Natural killer cell (primary cell): ENCODE data around the gene MCM7. TPM values are rescaled to one million over a fixed set of nuclear protein-coding genes. Genes with fewer than 3 reads are reported as not detected.
"Not testable (repeated sequence)": the region's sequence is repeated elsewhere in the genome, so short reads cannot be mapped to it uniquely, and the experiment has no call there.

Experiments used
- ATAC-seq, 3 donors: fragments of 150-1000 bp in 2 of 3; fragments of 200-7000 bp in 1 of 3; cut with Tn5 transposase; 1 replicate in 1 of 3; 2 replicates in 2 of 3; pipeline ENCODE4 v1.10.0; 2021; ENCODE audit warnings: mild to moderate bottlenecking in 2 of 3, moderate library complexity in 2 of 3
- DNase-seq, 2 donors: peaks; one replicate each; pipeline versions ENCODE4 v3.0.0 to v3.0.0-alpha.2; 2013 to 2021; ENCODE audit warnings: mixed read lengths in 1 of 2
- H3K27ac ChIP-seq: one replicate; pipeline ENCODE4 v1.5.1; 2013; ENCODE audit warnings: mild to moderate bottlenecking, low read length
- H3K27me3 ChIP-seq: one replicate; pipeline ENCODE4 v1.6.1; 2013; ENCODE audit warnings: low read length; ENCODE audit not compliant: control insufficient read depth, insufficient read depth
- H3K36me3 ChIP-seq: one replicate; pipeline ENCODE4 v1.6.1; 2013; ENCODE audit warnings: low read length; ENCODE audit not compliant: control insufficient read depth, insufficient read depth
- H3K4me1 ChIP-seq: one replicate; pipeline ENCODE4 v1.6.1; 2013; ENCODE audit warnings: low read length; ENCODE audit not compliant: control insufficient read depth, insufficient read depth
- H3K4me3 ChIP-seq: one replicate; pipeline ENCODE4 v1.5.1; 2013; ENCODE audit warnings: low read length
- H3K9me3 ChIP-seq: one replicate; pipeline ENCODE4 v1.6.1; 2013; ENCODE audit warnings: low read length; ENCODE audit not compliant: control insufficient read depth, insufficient read depth
- H3K27ac Mint-ChIP-seq, 2 donors: one replicate each; pipeline ENCODE4 v1.8.0; 2022; ENCODE audit warnings: mild to moderate bottlenecking in 2 of 2, mixed read lengths in 2 of 2, moderate library complexity in 1 of 2
- H3K27me3 Mint-ChIP-seq, 2 donors: one replicate each; pipeline ENCODE4 v1.8.0; 2022; ENCODE audit warnings: low read depth in 2 of 2, mixed read lengths in 2 of 2
- H3K36me3 Mint-ChIP-seq: one replicate; pipeline ENCODE4 v1.8.0; 2022; ENCODE audit warnings: mixed read lengths
- H3K4me1 Mint-ChIP-seq, 2 donors: one replicate each; pipeline ENCODE4 v1.8.0; 2022; ENCODE audit warnings: mixed read lengths in 2 of 2
- H3K4me3 Mint-ChIP-seq: one replicate; pipeline ENCODE4 v1.8.0; 2022; ENCODE audit warnings: mild to moderate bottlenecking, moderate library complexity, mixed read lengths
- H3K9me3 Mint-ChIP-seq, 2 donors: one replicate each; pipeline ENCODE4 v1.8.0; 2022; ENCODE audit warnings: mixed read lengths in 2 of 2
- CTCF ChIP-seq: fragments of 200-600 bp; IDR thresholded peaks from one replicate; pipeline ENCODE4 v1.8.0; 2022; ENCODE audit warnings: antibody characterized with exemption
- WGBS: methylation state at CpG from one replicate; pipeline ENCODE4 v1.1.7; 2013; ENCODE audit warnings: missing lambda C conversion rate; ENCODE audit not compliant: insufficient coverage; 5-methylcytosine and 5-hydroxymethylcytosine counted together
- intact Hi-C: fragments of 100-400 bp; cut with micrococcal nuclease; formaldehyde crosslinking; loops from one replicate; pipeline ENCODE4 v1.14.2; 2022
- total RNA-seq, 4 donors: library from RNA; stranded (reverse); fragments of 120-200 nt in 1 of 4; gene quantifications; one replicate each; pipeline versions ENCODE4 v1.2.3 to v1.2.4, GENCODE V29; 2013 to 2022

The MCM7 gene
- total RNA-seq, 3 donors from 2014 or later (not counting 1 experiment from before 2014, with no cell fraction given) = 112 to 214 (median 137) TPM

- peaks cover 0 to 6% of the 10 kb centered on the region in 2 donors for H3K27me3 Mint-ChIP-seq
- peak in 2 of 3 donors; percentile 25 to 28 for ATAC-seq
- TF ChIP-seq CTCF = peak; percentile 99
- peaks cover 21% of the 10 kb centered on the region for H3K4me1 ChIP-seq
- H3K27me3 ChIP-seq = no peaks in the 10 kb centered on the region
- no peaks in the 10 kb centered on the region for H3K9me3 Mint-ChIP-seq
- H3K9me3 ChIP-seq = no peaks in the 10 kb centered on the region
- H3K36me3 ChIP-seq = no peaks in the 10 kb centered on the region
- no peak overlapping the region for H3K27ac Mint-ChIP-seq
- no peak overlapping the region for H3K27ac ChIP-seq
- peaks cover 17 to 32% of the 10 kb centered on the region in 2 donors for H3K4me1 Mint-ChIP-seq
- peak overlapping the region; percentile 58 for H3K4me3 Mint-ChIP-seq
- DNase-seq = peak; percentile 84 to 90
- no peak overlapping the region for H3K4me3 ChIP-seq
- intact Hi-C loops = loop anchor here (2.0 to 5.0 kb wide), 3 partner anchors 86 to 152 kb away; partner anchors contain the start of gene PVRIG
- no peaks in the 10 kb centered on the region for H3K36me3 Mint-ChIP-seq
- WGBS = 15% methylated on average over 24 of the region's 24 CpGs
These were observed 29.6 kb upstream of the MCM7 start for GRCh38 chr7:100130608-100131453.

- H3K27ac Mint-ChIP-seq, H3K27ac ChIP-seq, H3K27me3 ChIP-seq, ATAC-seq, H3K9me3 Mint-ChIP-seq, H3K9me3 ChIP-seq, H3K4me3 ChIP-seq, H3K36me3 Mint-ChIP-seq, H3K36me3 ChIP-seq, DNase-seq, H3K4me3 Mint-ChIP-seq, H3K27me3 Mint-ChIP-seq: not testable (repeated sequence)
- intact Hi-C loops = loop anchor here (2.0 to 5.0 kb wide), 3 partner anchors 87 to 151 kb away; partner anchors contain the start of gene PVRIG
- H3K4me1 Mint-ChIP-seq = peaks cover 22 to 36% of the 10 kb centered on the region in 2 donors
- 100% methylated on average over 1 of the region's 1 CpG for WGBS
- H3K4me1 ChIP-seq = peaks cover 27% of the 10 kb centered on the region
These were observed 29.0 kb upstream of the MCM7 start for GRCh38 chr7:100130220-100130607.

GRCh38 chr7:100128637-100128963, 27.4 kb upstream of the MCM7 start:
- Mint-ChIP-seq H3K27me3 (peaks cover 0 to 4% of the 10 kb centered on the region in 2 donors), H3K36me3 (no peaks in the 10 kb centered on the region), H3K9me3 (no peaks in the 10 kb centered on the region), H3K27ac (no peak overlapping the region), H3K4me3 (peak overlapping the region; percentile 52), H3K4me1 (peaks cover 30 to 44% of the 10 kb centered on the region in 2 donors)
- intact Hi-C loops = no loop called here
- WGBS = 88% methylated on average over 1 of the region's 1 CpG
- no peak for ATAC-seq
- no peak overlapping the region for H3K4me3 ChIP-seq
- no peak overlapping the region for H3K27ac ChIP-seq
- no peaks in the 10 kb centered on the region for H3K27me3 ChIP-seq
- peaks cover 34% of the 10 kb centered on the region for H3K4me1 ChIP-seq
- H3K36me3 ChIP-seq = no peaks in the 10 kb centered on the region
- no peaks in the 10 kb centered on the region for H3K9me3 ChIP-seq
- no peak for DNase-seq
- no peak for TF ChIP-seq CTCF

- Mint-ChIP-seq H3K27ac (peak overlapping the region in 1 of 2 donors; percentile 99), H3K9me3 (no peaks in the 10 kb centered on the region), H3K27me3 (peaks cover 0 to 4% of the 10 kb centered on the region in 2 donors), H3K4me1 (peaks cover 30 to 44% of the 10 kb centered on the region in 2 donors), H3K36me3 (no peaks in the 10 kb centered on the region), H3K4me3 (peak overlapping the region; percentile 52)
- WGBS = 4% methylated on average over 37 of the region's 37 CpGs
- H3K27ac ChIP-seq = peak overlapping the region; percentile 8
- H3K27me3 ChIP-seq = no peaks in the 10 kb centered on the region
- H3K4me3 ChIP-seq = peak overlapping the region; percentile 88
- no peaks in the 10 kb centered on the region for H3K36me3 ChIP-seq
- no peak for TF ChIP-seq CTCF
- no peaks in the 10 kb centered on the region for H3K9me3 ChIP-seq
- ATAC-seq (no peak), DNase-seq (peak in 1 of 2 donors; percentile 48)
- H3K4me1 ChIP-seq = peaks cover 34% of the 10 kb centered on the region
- intact Hi-C loops = loop anchor here (1.0 kb wide), 1 partner anchor 9 kb away; the partner anchor contains the start of genes CNPY4 and TAF6
These were observed 26.9 kb upstream of the MCM7 start for GRCh38 chr7:100127866-100128636.
